K562 (cell line): Measurements from ENCODE around the gene KLF1. TPM values are rescaled to one million over a fixed set of nuclear protein-coding genes. Genes with fewer than 3 reads are reported as not detected.
A peak's percentile ranks its signal among the peaks of the same experiment; 100 is the strongest.

ENCODE experiments used
- C11orf30 ChIP-seq: fragments of 450-650 bp; IDR thresholded peaks from 2 replicates; pipeline ENCODE4 v1.6.1; 2016; ENCODE audit warnings: low read depth, mild to moderate bottlenecking
- CREM ChIP-seq: IDR thresholded peaks from 2 replicates; pipeline ENCODE4 v1.6.1; 2014; ENCODE audit warnings: antibody characterized with exemption, low read depth
- E2F6 ChIP-seq, 2 experiments: IDR thresholded peaks; 2 replicates each; pipeline ENCODE4 v1.6.1; 2011; ENCODE audit warnings: borderline replicate concordance in 1 of 2, control low read depth in 1 of 2, low read depth in 1 of 2, low read length in 1 of 2, mild to moderate bottlenecking in 1 of 2, mixed read lengths in 1 of 2, moderate library complexity in 1 of 2; ENCODE audit not compliant: insufficient read depth in 1 of 2, insufficient read length in 1 of 2, poor library complexity in 1 of 2, severe bottlenecking in 1 of 2; ENCODE audit errors: extremely low read depth in 1 of 2
- MYBL2 ChIP-seq, 2 experiments: fragments of 450-650 bp in 1 of 2; sonication (generic) in 1 of 2; formaldehyde crosslinking in 1 of 2; IDR thresholded peaks; 2 replicates each; pipeline versions ENCODE4 v1.6.1 to v1.8.1; 2017 to 2022; ENCODE audit warnings: borderline replicate concordance in 1 of 2, inconsistent platforms in 1 of 2, low read depth in 1 of 2, mild to moderate bottlenecking in 1 of 2, missing genetic modification reagents in 1 of 2, moderate library complexity in 1 of 2
- PHF20 ChIP-seq: fragments of 450-650 bp; IDR thresholded peaks from 2 replicates; pipeline ENCODE4 v1.6.1; 2018; ENCODE audit not compliant: partially characterized antibody
- POLR2A ChIP-seq: fragments of 450-650 bp; conservative IDR thresholded peaks from 2 replicates; pipeline ENCODE4 v1.6.1; 2016
- RAD21 ChIP-seq, 2 experiments: fragments of 250-450 bp in 1 of 2; fragments of 450-650 bp in 1 of 2; sonication (Bioruptor Pico) in 1 of 2; formaldehyde crosslinking in 1 of 2; IDR thresholded peaks in 1 of 2; conservative IDR thresholded peaks in 1 of 2; 2 replicates each; pipeline versions ENCODE4 v1.4.0 to v1.8.0; 2020 to 2022; ENCODE audit warnings: mild to moderate bottlenecking in 2 of 2, moderate library complexity in 1 of 2
- REST ChIP-seq, 2 experiments: fragments of 450-650 bp; formaldehyde crosslinking in 1 of 2; IDR thresholded peaks; 2 replicates each; pipeline versions ENCODE4 v1.4.0 to v1.6.1; 2014 to 2020; ENCODE audit warnings: mild to moderate bottlenecking in 2 of 2, borderline replicate concordance in 1 of 2, low read depth in 1 of 2
- SNRNP70 ChIP-seq: fragments of 200-400 bp; formaldehyde crosslinking; optimal IDR thresholded peaks from 2 replicates; pipeline ENCODE3; 2017; ENCODE audit warnings: low read depth, low read length
- TFAP4 ChIP-seq: sonication (generic); formaldehyde crosslinking; IDR thresholded peaks from 2 replicates; pipeline ENCODE4 v1.8.0; 2022; ENCODE audit warnings: missing genetic modification reagents, mild to moderate bottlenecking, moderate library complexity, borderline replicate concordance
- ZNF143 ChIP-seq: sonication (generic); formaldehyde crosslinking; IDR thresholded peaks from 2 replicates; pipeline ENCODE4 v1.9.0; 2022; ENCODE audit warnings: mild to moderate bottlenecking, missing genetic modification reagents
- ZNF511 ChIP-seq: sonication (generic); formaldehyde crosslinking; IDR thresholded peaks from 2 replicates; pipeline ENCODE4 v1.8.0; 2022; ENCODE audit warnings: mild to moderate bottlenecking, missing genetic modification reagents
- ZNF644 ChIP-seq: fragments of 200-800 bp; sonication (Bioruptor generic); IDR thresholded peaks from 2 replicates; pipeline ENCODE4 v1.6.1; 2016; ENCODE audit warnings: low read depth, missing genetic modification characterization, missing compliant biosample characterization
- polyA plus RNA-seq, 8 experiments: library from polyadenylated mRNA; depleted of rRNA in 4 of 8; stranded (reverse) in 5 of 8; unstranded in 3 of 8; fragments of >200 nt; fragmentation: Nextera tagmentation in 2 of 8; fragmentation: Illumina TruSeq in 1 of 8; extraction: Ambion mirVana in 2 of 8; extraction: Trizol in 1 of 8; gene quantifications; 2 replicates each; pipeline versions ENCODE4 v1.2.1 to v1.2.3, GENCODE V29; 2011 to 2014; ENCODE audit warnings: inconsistent platforms in 1 of 8, missing spikeins in 1 of 8
- total RNA-seq, 7 experiments: library from RNA; depleted of rRNA in 6 of 7; stranded (reverse); fragments of >200 nt in 6 of 7; fragmentation: Illumina TruSeq in 2 of 7; extraction: Trizol in 2 of 7; gene quantifications; 2 replicates each; pipeline versions ENCODE4 v1.2.1 to v1.2.3, GENCODE V29; 2011 to 2021; ENCODE audit warnings: low replicate concordance in 1 of 7

KLF1 gene
- total and polyA plus RNA-seq, 9 of the 15 experiments (the other 6 are each of a cell fraction or from before 2014, with no cell fraction given): 8.4 to 163 (median 47.3) TPM

DNA sequence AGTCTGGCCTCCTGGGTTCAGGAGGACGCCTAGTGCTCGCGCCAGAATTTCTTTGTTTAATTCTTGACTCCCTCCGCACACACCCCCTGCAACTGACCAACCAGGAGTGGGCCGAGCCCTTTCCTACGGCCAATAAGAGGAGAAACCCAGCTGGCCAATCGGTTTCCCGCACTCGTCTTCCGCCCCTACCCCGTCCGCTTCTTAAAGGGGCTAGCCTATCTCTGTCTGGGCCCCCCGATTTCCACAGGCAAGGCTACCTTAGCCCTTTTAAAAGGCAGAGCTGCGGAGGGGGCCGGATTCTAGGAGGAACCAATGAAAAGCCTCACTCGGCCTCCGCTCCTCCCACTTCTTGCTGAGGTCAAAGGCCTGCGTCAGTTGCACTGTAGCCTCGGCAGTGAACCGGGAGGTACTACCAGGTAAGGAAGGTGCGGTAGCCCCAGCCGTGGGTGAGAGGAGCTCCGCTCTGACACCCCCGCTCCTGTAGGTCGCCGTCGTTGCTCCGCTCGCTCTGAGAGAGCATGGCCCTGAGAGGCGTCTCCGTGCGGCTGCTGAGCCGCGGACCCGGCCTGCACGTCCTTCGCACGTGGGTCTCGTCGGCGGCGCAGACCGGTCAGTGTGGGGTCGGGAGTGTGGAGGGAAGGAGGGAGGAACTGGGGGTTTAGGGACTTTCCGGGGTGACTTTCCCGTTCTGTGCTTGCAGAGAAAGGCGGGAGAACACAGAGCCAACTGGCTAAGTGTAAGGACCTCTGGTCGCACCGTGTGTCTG, 4.0 kb upstream of the KLF1 start, which contains the start of gene GCDH (continued):
- TF ChIP-seq REST (IDR thresholded peaks at IDR 0.05; ENCODE audit: borderline replicate concordance) (peak; percentile 16), REST (CRISPR knock-in tag; IDR thresholded peaks at IDR 0.05; ENCODE audit: low read depth) (no peak), PHF20 (peak; percentile 90), E2F6 (IDR thresholded peaks at IDR 0.05; ENCODE audit: borderline replicate concordance in 1 of 2, extremely low read depth in 1 of 2, insufficient read depth in 1 of 2, insufficient read length in 1 of 2, low read depth in 1 of 2, low read length in 1 of 2, poor library complexity in 1 of 2, severe bottlenecking in 1 of 2) (peak; percentile 54 to 62), ZNF644 (tag) (no peak), CREM (peak; percentile 97), MYBL2 (IDR thresholded peaks at IDR 0.05; ENCODE audit: low read depth) (no peak), MYBL2 (CRISPR knock-in tag; IDR thresholded peaks at IDR 0.05; ENCODE audit: borderline replicate concordance) (no peak), ZNF511 (peak; percentile 93), ZNF143 (CRISPR knock-in tag) (peak; percentile 46; the same call in 1 of the 2 replicates), RAD21 (CRISPR knock-in tag; conservative IDR thresholded peaks at IDR 0.05 in 1 of 2, IDR thresholded peaks at IDR 0.05 in 1 of 2) (0 out of 4 replicates have a peak, but pooled peaks of 1 of the 2 experiments have one; percentile 34), POLR2A (peak; percentile 82), SNRNP70 (no peak), TFAP4 (CRISPR knock-in tag) (peak; percentile 84), C11orf30 (peak; percentile 99)
